Testis (tissue), 2 donors: ENCODE results near the gene PIEZO2.

Experiments used
- CTCF ChIP-seq, 3 experiments: fragments of 450-650 bp in 2 of 3; fragments of 200-600 bp in 1 of 3; sonication (generic) in 1 of 3; IDR thresholded peaks; one replicate each; pipeline ENCODE4 v1.5.1; 2016 to 2019; ENCODE audit warnings: antibody characterized with exemption in 3 of 3, mild to moderate bottlenecking in 2 of 3, moderate library complexity in 1 of 3
- POLR2A ChIP-seq: fragments of 450-650 bp; IDR thresholded peaks from one replicate; pipeline ENCODE4 v1.6.1; 2017; ENCODE audit warnings: antibody characterized with exemption, mild to moderate bottlenecking, moderate library complexity

- TF ChIP-seq CTCF (IDR thresholded peaks at IDR 0.05) (no peak), POLR2A (no peak)
These were observed 28.0 kb upstream of the PIEZO2 start for GRCh38 chr18:11177382-11177781.
